Stimulated activated naive CD8-positive, alpha-beta T cell treated with anti-CD3 and anti-CD28 coated beads, Interleukin-15, Interleukin-2, amounts not matched to agents 100 ng/mL and 50 ng/mL, for 24 hours (primary cell): ENCODE data around the gene GPR35.

ENCODE experiments used
- H3K27ac Mint-ChIP-seq: one replicate; pipeline ENCODE4 v1.8.0; 2021; ENCODE audit warnings: mild to moderate bottlenecking, mixed read lengths
- H3K27me3 Mint-ChIP-seq: one replicate; pipeline ENCODE4 v1.8.0; 2021; ENCODE audit warnings: mixed read lengths
- H3K36me3 Mint-ChIP-seq: one replicate; pipeline ENCODE4 v1.8.0; 2021; ENCODE audit warnings: low read depth, mixed read lengths
- H3K4me1 Mint-ChIP-seq: one replicate; pipeline ENCODE4 v1.8.0; 2021; ENCODE audit warnings: low read depth, mixed read lengths
- H3K4me3 Mint-ChIP-seq: one replicate; pipeline ENCODE4 v1.8.0; 2021; ENCODE audit warnings: mild to moderate bottlenecking, mixed read lengths
- H3K9me3 Mint-ChIP-seq: one replicate; pipeline ENCODE4 v1.8.0; 2021; ENCODE audit warnings: mixed read lengths

Gene GPR35

DNA sequence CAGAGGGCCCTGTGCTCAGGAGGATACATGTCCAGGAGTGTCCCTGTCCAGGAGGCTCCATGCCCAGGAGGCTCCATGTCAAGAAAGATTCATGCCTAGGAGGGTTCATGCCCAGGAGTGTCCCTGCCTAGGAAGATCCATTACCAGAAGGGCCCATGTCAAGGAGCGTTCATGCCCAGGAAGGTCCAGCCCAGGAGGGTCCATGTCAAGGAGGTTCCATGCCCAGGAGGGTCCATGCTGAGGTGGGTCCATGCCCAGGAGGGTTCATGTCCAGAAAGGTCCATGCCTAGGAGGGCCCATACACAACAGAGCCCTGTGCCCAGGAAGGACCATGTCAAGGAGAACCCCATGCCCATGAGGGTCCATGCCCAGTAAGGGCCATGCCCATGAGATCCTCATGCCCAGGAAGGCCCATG lies 7.0 kb downstream of the GPR35 start:
- Mint-ChIP-seq H3K27me3 (no peaks in the 10 kb centered on the region), H3K9me3 (peaks cover 21% of the 10 kb centered on the region), H3K4me1 (no peaks in the 10 kb centered on the region), H3K4me3 (no peak overlapping the region), H3K36me3 (peaks cover 8% of the 10 kb centered on the region), H3K27ac (no peak overlapping the region)

GRCh38 chr2:240635121-240635997 lies 10.1 kb downstream of the GPR35 start:
- Mint-ChIP-seq H3K27ac (no peak overlapping the region), H3K4me3 (no peak overlapping the region), H3K9me3 (peaks cover 21% of the 10 kb centered on the region), H3K36me3 (peaks cover 8% of the 10 kb centered on the region), H3K4me1 (no peaks in the 10 kb centered on the region), H3K27me3 (no peaks in the 10 kb centered on the region)

DNA sequence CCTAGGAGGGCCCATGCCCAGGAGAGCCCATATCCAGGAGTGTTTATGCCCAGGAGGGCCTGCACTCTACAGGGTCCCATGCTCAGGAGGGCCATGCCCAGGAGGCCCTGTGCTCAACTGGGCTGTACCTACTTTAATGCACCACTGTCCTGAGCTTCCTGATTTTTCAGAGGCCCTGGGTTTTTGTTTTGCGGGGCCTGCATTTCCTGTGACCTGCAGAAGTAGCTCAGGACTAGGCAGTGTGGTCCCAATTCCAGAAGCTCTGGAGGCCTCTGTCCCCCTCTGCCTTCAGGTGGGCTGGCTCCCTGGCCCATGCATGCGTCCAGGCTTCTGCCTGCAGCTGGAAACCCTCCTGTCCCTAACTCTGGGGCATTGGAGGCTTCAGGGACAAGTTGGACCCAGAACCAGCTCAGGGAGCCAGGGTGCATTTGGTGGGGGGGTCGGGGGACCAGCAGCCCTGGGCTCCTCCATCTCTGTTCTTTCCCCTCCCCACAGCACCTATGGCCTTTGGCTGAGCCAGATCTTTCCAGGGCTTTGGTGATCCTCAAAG lies 10.8 kb downstream of the GPR35 start:
- no peaks in the 10 kb centered on the region for H3K27me3 Mint-ChIP-seq
- no peak overlapping the region for H3K4me3 Mint-ChIP-seq
- H3K9me3 Mint-ChIP-seq: peaks cover 21% of the 10 kb centered on the region
- H3K4me1 Mint-ChIP-seq: no peaks in the 10 kb centered on the region
- no peak overlapping the region for H3K27ac Mint-ChIP-seq
- peaks cover 8% of the 10 kb centered on the region for H3K36me3 Mint-ChIP-seq

GRCh38 chr2:240636563-240637115 lies 11.4 kb downstream of the GPR35 start:
- Mint-ChIP-seq H3K4me3 (no peak overlapping the region), H3K27me3 (no peaks in the 10 kb centered on the region), H3K27ac (no peak overlapping the region), H3K36me3 (peaks cover 8% of the 10 kb centered on the region), H3K4me1 (no peaks in the 10 kb centered on the region), H3K9me3 (peaks cover 21% of the 10 kb centered on the region)

DNA sequence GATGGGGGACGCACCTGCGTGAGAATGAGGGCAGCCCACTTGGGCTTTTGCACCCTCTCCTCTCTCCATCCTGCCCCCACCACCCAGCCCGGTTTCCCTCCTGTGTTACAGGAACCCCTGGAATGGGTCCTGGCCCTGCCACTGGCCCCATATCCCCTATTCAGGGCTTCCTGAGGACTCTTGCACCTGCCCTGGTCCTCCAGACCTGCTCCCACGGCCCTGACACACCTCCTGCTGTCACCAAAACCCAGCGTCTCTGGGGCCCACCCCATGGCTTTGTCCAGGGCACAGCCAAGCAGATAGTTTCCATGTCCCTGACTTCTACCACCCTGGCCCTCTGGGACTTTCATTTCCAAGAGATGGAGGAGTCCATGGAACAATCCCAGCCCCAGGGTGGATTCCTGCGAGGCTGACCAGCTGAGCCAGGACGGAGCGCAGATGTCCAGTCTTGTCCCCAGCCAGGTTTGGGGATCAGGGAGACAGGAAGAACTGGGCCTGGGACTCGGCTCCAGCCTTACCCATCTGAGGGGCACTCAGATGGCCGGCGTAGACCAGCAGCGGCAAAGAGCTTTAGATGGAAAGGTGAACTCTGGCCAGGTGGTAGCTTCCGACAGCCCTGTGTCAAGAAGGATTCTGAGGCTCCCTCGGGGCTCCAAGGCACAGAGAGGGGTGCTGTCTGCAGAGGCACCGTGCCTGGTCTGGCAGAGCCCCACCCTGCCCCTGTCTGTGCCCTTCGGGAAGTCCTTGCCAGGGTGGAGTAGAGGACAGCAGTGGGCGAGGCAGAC lies 12.0 kb downstream of the GPR35 start:
- H3K4me3 Mint-ChIP-seq: no peak overlapping the region
- no peaks in the 10 kb centered on the region for H3K4me1 Mint-ChIP-seq

GRCh38 chr2:240637901-240638345 lies 12.6 kb downstream of the GPR35 start:
- no peak overlapping the region for H3K4me3 Mint-ChIP-seq
- H3K36me3 Mint-ChIP-seq: peaks cover 7% of the 10 kb centered on the region
- H3K9me3 Mint-ChIP-seq: peaks cover 18% of the 10 kb centered on the region
- H3K4me1 Mint-ChIP-seq: no peaks in the 10 kb centered on the region
- H3K27ac Mint-ChIP-seq: no peak overlapping the region
- H3K27me3 Mint-ChIP-seq: no peaks in the 10 kb centered on the region

More for the DNA sequence above, 12.0 kb downstream of the GPR35 start:
- Mint-ChIP-seq H3K9me3 (peaks cover 21% of the 10 kb centered on the region), H3K36me3 (peaks cover 8% of the 10 kb centered on the region), H3K27ac (no peak overlapping the region), H3K27me3 (no peaks in the 10 kb centered on the region)

GRCh38 chr2:240638512-240639160 lies 13.4 kb downstream of the GPR35 start:
- Mint-ChIP-seq H3K4me1 (no peaks in the 10 kb centered on the region), H3K27me3 (no peaks in the 10 kb centered on the region), H3K36me3 (peaks cover under 1% of the 10 kb centered on the region), H3K9me3 (peaks cover 11% of the 10 kb centered on the region), H3K4me3 (no peak overlapping the region), H3K27ac (no peak overlapping the region)

- Mint-ChIP-seq H3K36me3 (no peaks in the 10 kb centered on the region), H3K27me3 (no peaks in the 10 kb centered on the region), H3K4me3 (no peak overlapping the region), H3K9me3 (peaks cover 4% of the 10 kb centered on the region), H3K27ac (no peak overlapping the region), H3K4me1 (no peaks in the 10 kb centered on the region)
Measured at GRCh38 chr2:240639566-240639965, 14.3 kb downstream of the GPR35 start.

- H3K4me1 Mint-ChIP-seq: no peaks in the 10 kb centered on the region
- H3K9me3 Mint-ChIP-seq: no peaks in the 10 kb centered on the region
- no peak overlapping the region for H3K27ac Mint-ChIP-seq
- H3K27me3 Mint-ChIP-seq: no peaks in the 10 kb centered on the region
- H3K4me3 Mint-ChIP-seq: no peak overlapping the region
- no peaks in the 10 kb centered on the region for H3K36me3 Mint-ChIP-seq
Measured at GRCh38 chr2:240640939-240641338, 15.7 kb downstream of the GPR35 start.

DNA sequence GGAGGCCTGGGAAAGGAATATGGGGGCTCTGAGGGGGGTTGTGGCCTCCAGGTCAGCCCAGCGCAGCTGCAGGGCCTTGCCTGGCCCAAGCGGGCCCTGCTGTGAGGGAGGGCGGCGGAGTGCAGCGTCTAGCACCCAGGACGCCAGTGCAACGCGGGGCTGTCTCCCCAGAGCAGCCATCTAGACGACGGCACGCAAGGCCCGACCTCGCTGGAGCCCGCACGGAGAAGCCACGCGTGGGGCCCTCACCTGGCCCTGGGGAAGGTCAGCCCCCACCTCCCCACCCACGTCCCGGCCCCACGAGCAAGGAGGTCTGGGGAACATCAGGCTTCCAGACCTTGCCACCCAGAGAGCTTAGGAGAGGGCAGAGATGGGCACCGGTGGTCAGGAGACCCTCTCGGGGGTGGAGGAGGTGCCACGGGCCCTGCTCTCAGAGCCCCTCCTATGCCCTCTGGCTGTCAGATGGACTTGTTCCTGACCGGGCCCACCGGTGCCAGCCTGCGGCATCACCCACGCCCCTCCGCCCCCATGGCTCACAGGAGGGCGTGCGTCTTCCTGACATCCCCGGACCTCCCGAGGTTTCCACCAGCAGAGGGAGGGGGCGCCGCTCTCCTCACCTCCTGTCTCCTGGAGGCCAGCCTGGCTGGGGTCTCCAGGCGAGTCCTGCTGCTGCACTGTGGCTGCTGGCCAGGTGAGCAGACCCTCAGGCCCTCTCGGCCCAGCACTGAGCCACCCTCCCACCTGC lies 17.0 kb downstream of the GPR35 start:
- no peaks in the 10 kb centered on the region for H3K27me3 Mint-ChIP-seq
- H3K9me3 Mint-ChIP-seq: no peaks in the 10 kb centered on the region
- H3K36me3 Mint-ChIP-seq: no peaks in the 10 kb centered on the region
- no peaks in the 10 kb centered on the region for H3K4me1 Mint-ChIP-seq
- H3K4me3 Mint-ChIP-seq: no peak overlapping the region
- H3K27ac Mint-ChIP-seq: no peak overlapping the region

DNA sequence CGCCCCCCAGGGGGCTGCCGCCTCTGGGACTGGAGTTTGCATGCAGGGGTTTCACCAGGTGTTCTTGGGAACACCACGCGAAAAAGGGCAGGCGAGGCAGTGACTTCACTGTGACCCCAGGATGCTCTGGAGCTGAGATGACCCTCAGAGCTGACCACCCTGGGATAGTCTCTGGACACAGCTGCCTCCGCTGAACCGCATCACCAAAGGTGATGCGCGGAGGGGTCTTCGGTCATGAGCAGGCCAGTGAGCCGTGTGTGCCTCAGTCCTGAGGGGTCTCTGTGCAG lies 17.5 kb downstream of the GPR35 start:
- no peaks in the 10 kb centered on the region for H3K4me1 Mint-ChIP-seq
- no peak overlapping the region for H3K27ac Mint-ChIP-seq
- peaks cover 4% of the 10 kb centered on the region for H3K27me3 Mint-ChIP-seq
- no peaks in the 10 kb centered on the region for H3K36me3 Mint-ChIP-seq
- no peak overlapping the region for H3K4me3 Mint-ChIP-seq
- no peaks in the 10 kb centered on the region for H3K9me3 Mint-ChIP-seq

DNA sequence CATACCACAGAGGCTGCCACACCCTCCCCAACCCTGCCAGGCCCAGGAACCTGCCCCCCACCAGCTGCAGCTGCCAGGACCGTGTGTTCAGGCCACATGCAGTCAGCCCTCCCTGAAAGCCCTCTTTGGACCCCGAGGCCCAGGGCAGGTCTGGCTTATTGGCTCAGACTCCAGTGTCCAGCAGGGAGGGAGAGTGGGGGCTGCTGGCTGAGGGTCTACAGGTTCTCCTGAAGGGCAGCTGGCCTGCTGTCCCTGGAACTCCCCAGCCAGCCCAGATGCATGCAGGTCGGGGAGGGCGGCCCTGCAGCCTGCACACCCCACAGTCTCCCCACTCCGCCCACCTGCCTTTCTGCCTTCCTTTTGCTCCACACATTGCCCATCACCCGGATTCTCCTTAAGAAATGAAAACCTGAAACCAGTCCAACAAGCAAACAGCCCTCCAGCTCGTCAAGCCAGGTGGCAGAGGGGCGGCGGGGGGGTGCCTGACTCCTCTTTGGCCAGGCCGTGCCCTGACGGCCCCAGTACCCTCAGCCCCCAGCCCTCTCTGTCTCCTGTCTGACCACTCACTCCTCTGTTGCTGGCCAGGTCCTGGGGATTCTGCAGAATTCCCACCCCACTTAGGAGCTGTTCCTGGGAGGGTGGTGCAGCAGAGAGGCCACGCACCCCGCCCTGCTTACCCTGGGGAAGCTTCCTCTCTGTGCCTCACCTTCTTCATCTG lies 18.0 kb downstream of the GPR35 start:
- no peak overlapping the region for H3K4me3 Mint-ChIP-seq
- H3K36me3 Mint-ChIP-seq: no peaks in the 10 kb centered on the region
- H3K4me1 Mint-ChIP-seq: no peaks in the 10 kb centered on the region
- H3K27ac Mint-ChIP-seq: no peak overlapping the region
- H3K27me3 Mint-ChIP-seq: peaks cover 7% of the 10 kb centered on the region
- H3K9me3 Mint-ChIP-seq: no peaks in the 10 kb centered on the region

GRCh38 chr2:240643811-240644150 lies 18.5 kb downstream of the GPR35 start:
- Mint-ChIP-seq H3K36me3 (no peaks in the 10 kb centered on the region), H3K27ac (no peak overlapping the region), H3K9me3 (no peaks in the 10 kb centered on the region), H3K4me3 (no peak overlapping the region), H3K4me1 (no peaks in the 10 kb centered on the region), H3K27me3 (peaks cover 7% of the 10 kb centered on the region)

DNA sequence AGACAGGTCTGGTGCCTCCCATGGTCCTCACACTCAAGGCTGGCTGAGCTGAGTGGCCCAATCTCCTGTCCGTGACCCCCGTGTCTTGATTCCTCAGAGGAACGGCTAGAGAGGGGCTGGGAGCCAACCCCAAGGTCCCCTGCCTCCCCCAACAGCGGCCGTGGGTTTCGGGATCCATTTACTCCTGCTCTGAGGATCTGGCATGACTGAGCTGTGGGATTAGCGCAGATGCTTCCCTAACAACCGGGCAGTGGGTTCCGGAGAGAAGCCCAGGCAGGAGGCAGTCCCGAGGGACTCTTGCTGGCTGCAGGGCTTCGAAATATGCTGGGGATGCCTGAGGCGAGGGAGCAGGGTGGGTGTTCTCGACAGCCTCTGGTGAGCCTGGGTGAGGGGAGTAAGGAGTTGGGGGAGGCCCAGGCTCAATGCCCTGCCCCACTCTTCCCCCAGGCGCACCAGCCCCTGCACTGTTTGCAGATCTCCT lies 18.9 kb downstream of the GPR35 start:
- no peak overlapping the region for H3K27ac Mint-ChIP-seq
- no peaks in the 10 kb centered on the region for H3K4me1 Mint-ChIP-seq
- no peaks in the 10 kb centered on the region for H3K36me3 Mint-ChIP-seq
- H3K4me3 Mint-ChIP-seq: no peak overlapping the region
- no peaks in the 10 kb centered on the region for H3K9me3 Mint-ChIP-seq
- H3K27me3 Mint-ChIP-seq: peaks cover 9% of the 10 kb centered on the region
